Activated T-cell treated with anti-CD3 and anti-CD28 coated beads for 48 hours (primary cell): ENCODE measurements around the gene IQGAP1.
A peak's percentile ranks its signal among the peaks of the same experiment; 100 is the strongest.

ENCODE experiments used
- DNase-seq: peaks from one replicate; pipeline ENCODE4 v3.0.0-alpha.2; 2020; ENCODE audit warnings: low read depth

Gene IQGAP1

DNA sequence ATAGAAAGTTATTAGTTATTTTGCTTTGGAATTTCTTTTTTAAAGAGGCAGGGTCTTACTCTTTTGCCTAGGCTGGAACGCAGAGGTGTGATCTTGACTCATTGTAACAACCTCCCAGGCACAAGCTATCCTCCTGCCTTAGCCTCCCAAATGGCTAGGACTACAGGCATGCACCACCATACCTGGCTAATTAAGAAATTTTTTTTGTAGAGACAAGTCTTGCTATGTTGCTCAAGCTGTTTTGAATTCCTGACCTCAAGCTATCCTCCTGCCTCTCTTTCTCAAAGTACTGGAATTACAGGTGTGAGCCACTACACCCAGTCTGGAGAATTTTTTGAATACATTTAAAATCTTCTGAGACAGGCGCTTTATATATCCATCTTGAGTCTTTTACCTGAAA is 49.5 kb downstream of the IQGAP1 start:
- DNase-seq, result no peak

DNA sequence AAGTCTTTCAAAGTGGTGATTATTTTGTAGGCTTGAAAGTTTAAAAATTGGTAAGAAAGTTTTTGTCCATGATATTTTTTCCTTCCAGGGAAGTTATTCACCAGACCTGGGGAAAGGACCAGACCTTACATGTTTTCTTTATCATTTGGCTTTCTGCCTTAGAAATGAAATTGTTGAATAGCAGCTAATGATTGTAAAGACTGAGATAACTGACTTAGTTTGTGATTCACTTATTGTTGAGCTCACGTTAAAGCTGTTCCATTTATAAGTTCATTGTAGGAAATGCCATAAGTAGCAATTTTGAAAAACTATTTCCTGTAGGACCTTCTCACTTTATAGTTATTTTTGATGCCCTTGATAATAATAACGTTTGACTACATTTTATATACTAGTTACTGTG is 51.9 kb downstream of the IQGAP1 start:
- DNase-seq, result no peak

DNA sequence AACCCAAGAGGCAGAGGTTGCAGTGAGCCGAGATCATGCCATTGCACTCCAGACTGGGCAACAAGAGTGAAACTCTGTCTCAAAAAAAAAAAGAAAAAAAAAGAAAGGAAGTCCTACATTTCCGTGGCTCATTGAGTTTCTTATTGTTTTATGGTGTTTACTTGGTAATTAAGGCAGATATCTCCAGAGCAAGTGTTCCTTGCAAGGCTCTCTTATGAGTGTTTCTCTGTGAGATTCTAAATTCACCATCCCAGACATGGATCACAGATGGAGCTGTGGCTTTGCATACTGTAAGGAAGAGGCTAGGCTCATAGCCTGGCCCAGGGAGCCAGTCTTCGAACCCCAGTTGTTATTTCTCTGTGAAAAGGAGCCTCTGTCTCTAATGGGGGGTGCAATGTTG is 53.0 kb downstream of the IQGAP1 start:
- no peak for DNase-seq

DNA sequence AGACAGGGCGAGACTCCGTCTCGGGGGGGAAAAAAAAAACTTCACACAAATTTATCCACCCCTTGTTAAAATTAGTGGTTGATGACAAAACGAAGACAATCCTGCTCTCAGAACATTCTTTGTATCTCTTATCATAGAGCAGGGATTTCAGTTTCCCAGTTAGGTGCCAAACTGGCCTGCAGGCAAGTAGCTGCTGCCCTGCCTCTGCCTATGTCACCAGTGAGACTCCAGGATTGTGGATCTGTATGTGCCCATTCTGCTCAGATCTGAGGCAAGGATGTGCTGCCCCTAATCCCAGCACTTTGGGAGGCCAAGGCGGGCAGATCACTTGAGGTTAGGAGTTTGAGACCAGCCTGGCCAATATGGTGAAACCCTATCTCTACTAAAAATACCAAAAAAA is 54.4 kb downstream of the IQGAP1 start:
- no peak for DNase-seq

DNA sequence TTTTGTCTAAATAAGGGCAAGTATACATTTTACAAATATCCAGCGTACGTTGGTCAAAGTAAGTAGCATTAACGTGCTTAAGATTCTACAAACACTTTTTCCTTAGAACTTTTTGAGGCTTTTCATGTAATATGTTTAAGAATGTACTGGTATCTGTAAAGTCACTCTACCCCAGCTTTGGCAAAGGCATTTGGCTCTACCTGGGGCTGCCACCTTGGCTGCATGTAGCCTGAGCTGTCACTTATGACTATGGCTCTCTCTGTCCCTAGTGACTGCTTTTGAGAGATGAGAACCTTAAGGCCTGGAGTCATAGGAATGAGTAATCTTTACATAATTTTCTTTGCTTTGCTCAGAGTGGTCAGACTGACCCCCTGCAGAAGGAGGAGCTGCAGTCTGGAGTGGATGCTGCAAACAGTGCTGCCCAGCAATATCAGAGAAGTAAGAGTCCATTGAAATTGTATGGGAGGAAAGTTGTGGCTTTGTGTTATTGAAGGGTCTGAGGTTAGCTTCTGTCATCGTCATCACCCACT is 61.2 kb downstream of the IQGAP1 start:
- no peak for DNase-seq

DNA sequence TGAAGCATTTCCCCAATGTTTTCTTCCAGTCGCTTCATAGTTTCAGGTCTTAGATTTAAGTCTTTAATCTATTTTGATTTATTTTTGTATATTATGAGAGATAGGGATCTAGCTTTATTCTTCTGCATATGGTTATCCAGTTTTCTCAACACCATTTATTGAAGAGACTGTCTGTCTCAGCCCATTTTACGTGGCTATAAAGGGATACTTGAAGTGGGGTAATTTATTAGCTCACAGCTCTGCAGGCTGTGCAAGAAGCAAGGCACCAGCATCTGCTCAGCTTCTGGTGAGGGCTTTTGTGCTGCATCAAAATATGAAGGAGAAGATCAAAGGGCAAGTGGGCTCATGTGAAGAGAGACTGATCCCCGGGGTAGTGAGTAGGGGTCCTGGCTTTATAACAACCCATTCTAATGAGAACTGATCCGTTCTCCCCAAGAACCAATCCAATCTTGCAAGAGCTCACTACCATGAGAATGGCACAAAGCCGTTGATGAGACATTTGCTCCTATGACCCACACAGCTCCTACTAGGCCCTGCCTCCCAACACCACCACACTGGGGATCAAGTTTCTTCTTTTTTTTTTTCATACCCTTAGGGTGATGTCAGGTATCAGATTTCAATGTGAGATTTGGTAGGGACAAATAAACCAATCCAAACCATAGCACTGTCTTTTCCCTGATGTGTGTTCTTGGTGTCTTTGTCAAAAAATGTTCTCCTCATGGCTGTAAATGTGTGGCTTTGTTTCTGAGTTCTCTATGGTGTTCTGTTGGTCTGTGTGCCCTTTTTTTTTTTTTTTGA is 63.2 kb downstream of the IQGAP1 start:
- DNase-seq, result no peak

DNA sequence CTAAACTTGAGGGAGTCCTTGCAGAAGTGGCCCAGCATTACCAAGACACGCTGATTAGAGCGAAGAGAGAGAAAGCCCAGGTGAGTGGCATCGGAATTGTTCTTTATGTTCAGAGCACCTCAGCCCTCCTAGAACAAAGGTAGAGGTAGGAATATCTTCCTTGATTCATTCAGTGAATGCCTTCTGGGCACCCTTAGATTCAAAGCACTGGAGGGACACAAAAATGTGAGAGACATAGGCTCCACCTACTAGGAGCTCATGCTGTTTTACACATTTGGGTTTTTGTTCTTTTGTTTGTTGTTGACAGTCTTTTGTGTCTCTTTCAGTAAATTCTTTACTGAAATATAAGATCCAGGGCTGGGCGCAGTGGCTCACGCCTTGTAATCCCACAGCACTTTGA is 68.2 kb downstream of the IQGAP1 start:
- DNase-seq, result no peak

DNA sequence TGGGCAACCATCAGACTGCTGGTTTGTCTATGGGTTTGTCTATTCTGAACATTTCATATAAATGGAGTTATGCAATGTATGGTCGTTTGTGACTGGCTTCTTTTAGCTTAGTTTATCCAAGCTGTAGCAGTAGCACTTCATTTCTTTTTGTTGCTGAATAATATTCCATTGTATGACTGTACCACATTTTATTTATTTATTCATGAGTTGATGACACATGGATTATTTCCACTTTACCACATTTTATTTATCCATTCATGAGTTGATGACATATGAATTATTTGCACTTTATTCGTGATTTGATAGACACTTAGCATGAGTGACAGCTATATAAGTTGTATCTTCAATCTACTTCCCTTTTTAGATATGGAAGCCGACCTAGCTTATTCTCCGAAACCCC is 70.0 kb downstream of the IQGAP1 start:
- no peak for DNase-seq

DNA sequence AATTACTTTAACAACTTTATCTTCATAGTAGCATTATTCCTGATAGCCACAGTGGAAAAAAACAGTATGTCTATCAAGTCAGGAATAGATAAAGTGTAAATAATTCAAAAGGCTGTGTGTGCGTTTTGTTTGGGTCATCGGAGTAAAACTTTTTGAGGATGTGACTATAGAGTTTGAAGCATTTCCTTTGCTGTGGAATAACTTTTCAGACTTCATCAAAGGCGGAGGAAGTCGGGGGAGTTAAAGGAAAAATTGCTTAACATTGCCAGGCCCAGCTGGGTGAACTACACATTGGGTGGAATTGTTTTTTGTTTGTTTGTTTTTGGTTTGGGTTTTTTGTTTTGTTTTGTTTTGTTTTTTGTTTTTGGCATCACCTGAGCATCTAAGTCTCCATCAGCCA is 71.3 kb downstream of the IQGAP1 start:
- DNase-seq, result no peak

DNA sequence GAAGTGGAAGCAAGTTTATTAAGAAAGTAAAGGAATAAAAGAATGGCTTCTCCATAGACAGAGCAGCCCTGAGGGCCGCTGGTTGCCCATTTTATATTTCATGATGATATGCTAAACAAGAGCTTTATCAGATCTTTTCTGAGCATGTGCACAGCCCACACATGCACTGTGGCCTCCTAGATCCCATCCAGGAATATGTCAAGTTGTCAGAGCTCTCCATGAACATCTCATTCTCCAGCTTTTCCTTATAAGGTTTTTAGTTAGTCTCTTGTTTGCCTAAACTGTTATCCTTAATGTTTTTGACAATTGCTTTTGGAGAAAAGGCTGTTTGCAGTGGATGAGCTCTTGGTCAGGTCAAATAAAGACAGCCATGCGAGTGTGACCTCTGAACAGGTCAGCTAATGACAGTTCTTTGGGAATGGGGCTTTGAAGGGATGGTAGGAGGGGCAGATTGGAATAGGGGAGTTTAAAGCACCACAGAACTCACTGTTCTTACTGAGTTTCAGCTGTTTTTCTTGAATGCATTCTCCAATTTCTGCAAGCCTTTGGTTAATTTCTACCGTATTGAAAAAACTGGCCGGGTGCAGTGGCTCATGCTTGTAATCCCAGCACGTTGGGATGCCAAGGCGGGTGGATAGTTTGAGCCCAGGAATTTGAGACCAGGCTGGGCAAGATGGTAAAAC is 72.2 kb downstream of the IQGAP1 start:
- DNase-seq, result no peak

DNA sequence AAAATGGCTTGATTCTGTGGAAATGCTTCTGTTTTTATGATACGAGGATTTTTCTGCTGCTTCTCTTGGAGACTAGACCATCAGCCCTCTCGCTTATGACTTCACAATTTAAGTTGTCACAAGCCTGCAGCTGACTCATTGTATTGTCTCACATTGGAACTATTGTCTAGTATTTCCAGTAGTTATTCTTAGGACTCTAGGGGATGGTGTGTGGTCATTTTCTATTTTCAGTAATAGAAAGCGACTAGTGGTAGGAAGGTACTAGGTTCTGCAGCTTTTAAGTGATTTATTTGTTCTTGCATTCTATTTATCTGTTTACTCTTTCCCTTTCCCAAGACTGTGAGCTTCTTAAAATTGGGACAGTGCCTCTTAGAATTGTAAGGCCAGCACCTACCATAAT is 75.3 kb downstream of the IQGAP1 start:
- DNase-seq, result no peak

DNA sequence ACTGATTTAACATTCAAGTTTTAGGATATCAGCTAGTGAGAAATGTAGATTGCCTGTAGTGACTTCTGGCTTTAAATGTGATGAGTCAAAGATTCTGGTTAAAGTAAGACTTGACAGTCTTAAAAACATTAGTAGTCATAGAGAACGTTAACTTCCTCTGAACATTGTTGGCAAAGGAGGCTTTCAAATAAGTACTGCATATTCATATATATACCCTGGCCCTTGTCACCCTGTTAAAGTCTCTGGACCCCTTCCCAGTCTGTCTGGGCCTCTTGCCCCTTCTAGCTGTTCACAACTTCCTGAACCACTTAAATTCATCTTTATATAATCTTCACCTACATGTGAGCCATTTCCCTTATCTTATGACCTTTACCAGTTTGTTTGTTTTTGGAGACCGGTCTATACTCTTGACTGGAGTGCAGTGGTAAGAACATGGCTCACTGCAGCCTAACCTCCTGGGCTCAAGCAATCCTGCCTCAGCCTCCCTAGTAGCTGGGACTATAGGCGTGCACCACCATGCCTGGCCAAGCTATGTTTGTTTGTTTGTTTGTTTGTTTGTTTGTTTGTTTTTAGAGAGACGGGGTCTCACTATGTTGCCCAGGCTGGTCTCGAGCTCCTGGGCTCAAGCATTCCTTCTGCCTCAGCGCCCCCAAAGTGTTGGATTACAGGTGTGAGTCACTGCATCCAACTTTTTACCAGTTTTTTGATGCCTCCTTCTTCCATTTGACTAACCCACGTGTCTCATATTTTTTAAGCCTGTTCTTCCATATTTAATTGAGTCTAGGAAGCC is 77.3 kb downstream of the IQGAP1 start:
- DNase-seq, result no peak

DNA sequence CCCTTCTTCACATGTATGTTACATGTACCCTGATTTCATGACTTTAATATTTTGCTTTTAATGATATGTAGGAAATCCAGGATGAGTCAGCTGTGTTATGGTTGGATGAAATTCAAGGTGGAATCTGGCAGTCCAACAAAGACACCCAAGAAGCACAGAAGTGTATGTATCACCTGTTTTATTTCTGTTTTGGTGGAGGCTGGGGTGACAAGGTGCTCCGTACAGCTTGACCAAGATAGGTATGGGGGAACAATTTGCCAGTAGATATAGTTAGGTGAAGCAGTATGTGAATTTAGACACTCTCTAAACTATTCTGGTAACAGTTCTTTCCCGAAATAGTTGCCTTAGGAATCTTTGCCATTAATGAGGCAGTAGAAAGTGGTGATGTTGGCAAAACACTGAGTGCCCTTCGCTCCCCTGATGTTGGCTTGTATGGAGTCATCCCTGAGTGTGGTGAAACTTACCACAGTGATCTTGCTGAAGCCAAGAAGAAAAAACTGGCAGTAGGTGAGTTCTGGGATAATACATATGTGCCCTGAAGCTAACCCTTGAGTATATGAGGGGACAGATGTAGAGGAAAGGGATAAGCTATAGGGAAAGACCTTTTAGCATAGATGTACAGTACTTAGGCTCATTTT is 78.0 kb downstream of the IQGAP1 start:
- no peak for DNase-seq

DNA sequence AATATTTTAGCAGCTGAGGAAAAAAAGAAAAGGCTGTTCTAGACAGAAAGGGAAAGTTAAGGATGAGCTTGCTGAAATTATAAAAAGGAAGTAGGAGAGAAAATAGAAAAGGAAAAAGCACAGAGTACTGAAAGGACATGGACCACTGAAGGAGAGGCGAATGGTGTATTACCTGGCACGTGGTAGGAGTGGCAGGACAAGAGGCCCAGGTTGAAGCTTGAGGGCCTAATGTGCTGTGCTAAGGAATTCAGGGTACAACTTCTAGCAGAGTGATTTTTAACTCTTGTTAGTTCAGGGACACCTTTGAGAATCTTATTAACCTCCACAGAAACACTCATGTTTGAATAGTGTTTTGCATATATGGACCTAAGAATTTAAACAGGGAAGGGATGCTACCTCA is 81.7 kb downstream of the IQGAP1 start:
- no peak for DNase-seq

DNA sequence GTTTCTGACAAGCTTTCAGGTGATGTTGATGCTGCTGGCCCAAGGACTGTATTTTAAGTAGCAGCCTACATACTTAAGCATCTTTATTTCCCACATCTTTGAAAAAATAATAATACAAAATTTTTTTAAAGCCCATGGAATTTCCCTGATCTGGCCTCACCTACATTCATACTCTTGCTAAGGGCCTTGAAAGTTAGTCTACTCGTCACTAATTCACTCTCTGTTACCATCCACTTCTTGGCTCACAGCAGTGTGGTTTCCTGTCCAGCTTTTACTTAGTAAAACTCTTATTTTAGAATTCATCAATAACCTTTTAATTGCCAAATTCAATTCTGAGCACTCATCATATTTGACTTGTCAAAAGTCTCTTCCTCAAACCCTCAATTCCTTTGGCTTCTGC is 82.4 kb downstream of the IQGAP1 start:
- no peak for DNase-seq

DNA sequence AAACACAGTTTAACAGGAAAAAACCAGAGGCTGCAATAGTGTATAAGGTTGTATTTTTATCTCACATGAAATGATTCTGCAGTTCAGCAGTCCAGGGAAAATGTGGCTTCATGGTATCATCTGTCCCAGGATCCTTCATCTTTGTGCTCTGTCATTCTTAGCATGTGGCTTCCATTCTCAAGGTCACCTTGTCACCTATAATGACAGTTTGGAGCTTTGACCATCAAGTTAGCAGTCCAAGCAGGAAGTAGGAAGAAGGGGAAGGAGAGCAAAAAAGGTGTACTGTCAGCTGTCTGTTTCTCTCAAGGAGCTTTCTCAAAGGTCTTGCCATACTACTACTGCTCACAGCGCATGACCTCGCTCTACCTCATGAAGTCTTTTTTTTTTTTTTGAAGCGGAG is 83.1 kb downstream of the IQGAP1 start:
- no peak for DNase-seq

DNA sequence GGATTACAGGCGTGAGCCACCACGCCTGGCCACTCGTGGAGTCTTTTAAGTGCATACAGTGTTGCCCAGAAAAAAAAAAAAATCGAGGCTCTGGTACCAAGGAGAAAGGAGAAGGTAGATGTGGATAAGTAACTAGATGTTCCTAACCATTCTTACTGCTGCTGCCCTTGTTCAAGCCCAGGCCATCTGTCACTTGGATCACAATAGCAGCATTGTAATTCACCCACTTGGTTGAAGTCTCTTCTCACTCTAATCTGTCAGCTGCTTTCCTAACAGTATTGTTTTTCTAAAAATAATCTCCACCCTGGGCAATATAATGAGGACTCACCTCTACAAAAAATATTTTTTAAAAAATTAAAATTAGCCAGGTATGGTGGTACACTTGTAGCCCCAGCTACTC is 83.7 kb downstream of the IQGAP1 start:
- no peak for DNase-seq

DNA sequence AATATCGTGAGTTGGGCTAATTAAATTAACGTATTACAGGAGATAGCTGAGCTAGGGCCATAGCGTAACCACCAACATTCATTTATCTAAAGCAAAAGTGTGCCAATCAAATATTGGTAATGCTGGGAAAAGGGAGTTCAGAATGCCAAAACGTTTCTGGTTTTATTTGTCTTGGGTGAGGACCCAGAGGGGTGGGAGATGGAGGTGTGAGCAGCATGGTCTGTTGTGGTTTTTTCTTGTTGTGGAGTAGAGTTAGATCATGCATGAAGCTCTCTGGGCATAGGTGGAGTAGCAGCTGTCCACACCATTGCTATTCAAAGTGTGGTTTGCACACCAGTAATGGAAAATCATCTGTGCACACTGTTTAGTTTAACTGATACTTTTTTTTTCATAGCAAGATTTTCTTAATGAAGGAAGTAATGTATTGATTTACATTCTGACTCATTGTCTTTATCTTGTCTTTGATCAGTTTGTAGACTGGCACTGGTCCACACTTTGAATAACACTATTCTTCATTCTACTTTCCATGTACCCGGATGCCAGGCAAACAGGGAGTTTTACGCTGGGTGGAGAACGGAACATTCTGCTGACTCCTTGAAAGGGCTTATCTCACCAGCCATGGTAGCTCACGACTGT is 90.9 kb downstream of the IQGAP1 start:
- no peak for DNase-seq

DNA sequence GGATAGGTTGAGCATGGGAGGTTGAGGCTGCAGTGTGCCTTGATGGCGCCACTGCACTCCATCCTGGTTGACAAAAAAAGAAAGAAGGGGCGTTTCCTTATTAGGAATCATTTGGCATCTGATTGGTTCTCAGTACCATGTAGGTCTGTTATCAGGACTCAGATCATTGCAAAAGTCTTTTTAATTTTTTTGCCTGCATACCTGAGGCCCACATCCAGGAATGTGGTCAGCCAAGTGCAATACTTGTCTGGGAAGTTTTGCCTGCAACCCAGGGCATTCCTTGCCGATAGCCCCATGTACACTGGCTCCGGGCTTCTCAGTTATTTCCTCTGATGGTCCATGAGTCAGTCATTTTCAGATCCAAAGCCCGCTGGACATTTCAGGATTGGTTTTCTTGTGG is 91.6 kb downstream of the IQGAP1 start:
- no peak for DNase-seq

DNA sequence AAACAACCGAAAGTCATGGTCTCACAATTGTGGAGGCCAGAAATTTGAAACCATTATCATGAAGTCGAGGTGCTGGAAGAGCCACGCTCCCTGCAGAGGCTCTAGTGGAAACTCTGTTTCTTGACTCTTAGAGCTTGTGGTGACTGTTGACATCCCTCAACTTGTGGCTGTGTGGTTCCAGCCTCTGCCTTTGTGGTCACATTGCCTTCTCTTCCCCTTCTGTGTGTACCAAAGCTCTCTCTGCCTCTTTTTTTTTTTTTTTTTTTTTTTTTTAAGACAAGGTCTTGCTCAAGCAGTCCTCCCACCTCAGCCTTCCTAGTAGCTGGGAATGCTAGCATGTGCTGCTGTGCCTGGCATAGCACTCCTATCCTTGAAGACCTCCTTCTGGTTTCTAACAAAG is 93.0 kb downstream of the IQGAP1 start:
- peak; percentile 12 for DNase-seq

DNA sequence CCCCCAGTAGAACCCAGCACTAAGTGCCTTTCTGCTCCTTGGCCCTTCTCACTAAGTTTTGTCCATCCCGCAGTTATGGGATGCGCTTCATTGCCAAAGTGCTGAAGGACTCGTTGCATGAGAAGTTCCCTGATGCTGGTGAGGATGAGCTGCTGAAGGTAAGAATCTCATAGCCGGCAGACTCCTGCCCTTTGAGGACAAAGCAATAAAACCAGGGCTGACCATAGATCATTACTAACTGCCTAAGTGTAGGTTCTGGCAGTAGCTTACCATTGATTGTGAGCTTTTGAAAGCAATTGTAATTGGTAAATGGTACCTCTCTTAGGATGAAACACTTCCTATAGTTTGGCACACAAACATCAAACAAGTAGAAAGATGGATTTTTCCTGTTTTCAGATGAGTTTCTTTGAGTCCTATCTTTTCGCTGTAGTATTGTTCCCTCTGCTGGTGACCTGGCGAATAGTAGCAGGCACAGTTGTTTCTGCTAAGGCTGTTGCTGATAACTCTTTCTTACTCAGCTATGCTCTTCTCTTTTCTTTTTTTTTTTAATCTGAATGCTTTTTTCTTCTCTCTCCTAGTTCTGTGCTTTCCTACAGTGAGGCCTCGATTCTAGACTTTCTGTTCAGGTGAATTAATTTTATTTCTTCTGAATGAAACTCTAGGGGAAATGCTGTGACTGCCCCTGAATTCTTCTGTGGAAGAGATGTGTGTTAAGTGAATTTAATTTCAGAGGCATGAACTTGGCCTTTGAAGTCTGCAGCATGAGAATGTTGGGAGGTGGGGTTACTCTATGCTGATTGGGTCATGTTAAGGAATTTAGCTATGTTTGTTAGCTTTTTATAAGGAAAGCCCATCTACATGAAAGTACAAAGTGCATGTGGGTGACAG is 94.3 kb downstream of the IQGAP1 start:
- no peak for DNase-seq
